GM21786 (cell line): ENCODE data around the gene PCSK9.

Experiments used
- ATAC-seq: cut with Tn5 transposase; IDR thresholded peaks from one replicate; pipeline ENCODE4 v1.9.1; 2021; ENCODE audit not compliant: unreplicated experiment

Gene PCSK9

GRCh38 chr1:55039342-55040082 is at the start of gene PCSK9:
TSS of gene PCSK9 (plus strand) at chr1:55039548. CDS start at chr1:55039838, 290 bp downstream.
- no peak for ATAC-seq

DNA sequence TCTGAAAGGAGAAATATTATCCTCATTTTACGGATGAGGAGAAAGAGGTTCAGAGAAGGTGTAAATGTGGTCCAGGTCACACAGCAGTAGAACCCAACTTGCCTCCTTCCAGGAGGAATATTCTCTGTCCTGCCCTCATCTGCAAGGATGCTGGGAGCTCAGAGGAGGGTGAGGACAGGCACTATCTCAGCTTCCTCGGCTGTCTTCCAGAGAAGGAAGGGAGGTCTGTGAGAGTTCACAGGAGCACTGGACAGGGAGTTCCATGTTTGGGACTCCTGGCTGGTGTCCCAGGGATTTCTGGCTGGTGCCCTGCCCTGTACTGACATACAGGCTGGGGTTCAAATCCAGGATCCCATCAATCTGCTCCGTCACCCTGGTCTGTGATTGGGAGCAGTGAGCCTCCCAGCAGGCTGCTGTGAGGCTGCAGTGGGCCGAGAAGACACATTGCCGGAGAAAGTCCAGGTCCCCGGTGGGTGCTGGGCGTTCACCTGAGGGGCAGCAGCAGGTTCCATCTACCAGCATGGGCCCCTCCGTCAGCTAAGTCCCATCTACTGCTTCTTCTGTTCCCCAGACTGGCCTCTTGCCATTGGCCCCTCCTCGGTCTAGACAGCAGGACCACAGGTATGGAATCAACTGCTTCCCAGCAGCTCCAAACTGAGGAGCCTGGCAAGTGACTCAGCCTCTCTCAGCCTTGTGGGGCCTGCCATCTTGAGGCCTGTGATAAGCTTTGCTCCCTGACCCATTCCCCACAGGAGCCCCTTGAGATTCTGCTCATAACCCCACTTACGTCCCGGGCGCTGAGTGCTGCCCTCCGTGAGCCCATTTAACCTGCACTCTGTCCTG is 49.2 kb upstream of the PCSK9 start:
- no peak for ATAC-seq

- no peak for ATAC-seq
Observed at GRCh38 chr1:54990916-54991315, 48.4 kb upstream of the PCSK9 start.

- no peak for ATAC-seq
Observed at GRCh38 chr1:54991939-54992338, 47.4 kb upstream of the PCSK9 start.

- ATAC-seq: no peak
Observed at GRCh38 chr1:54993140-54993539, 46.2 kb upstream of the PCSK9 start.

DNA sequence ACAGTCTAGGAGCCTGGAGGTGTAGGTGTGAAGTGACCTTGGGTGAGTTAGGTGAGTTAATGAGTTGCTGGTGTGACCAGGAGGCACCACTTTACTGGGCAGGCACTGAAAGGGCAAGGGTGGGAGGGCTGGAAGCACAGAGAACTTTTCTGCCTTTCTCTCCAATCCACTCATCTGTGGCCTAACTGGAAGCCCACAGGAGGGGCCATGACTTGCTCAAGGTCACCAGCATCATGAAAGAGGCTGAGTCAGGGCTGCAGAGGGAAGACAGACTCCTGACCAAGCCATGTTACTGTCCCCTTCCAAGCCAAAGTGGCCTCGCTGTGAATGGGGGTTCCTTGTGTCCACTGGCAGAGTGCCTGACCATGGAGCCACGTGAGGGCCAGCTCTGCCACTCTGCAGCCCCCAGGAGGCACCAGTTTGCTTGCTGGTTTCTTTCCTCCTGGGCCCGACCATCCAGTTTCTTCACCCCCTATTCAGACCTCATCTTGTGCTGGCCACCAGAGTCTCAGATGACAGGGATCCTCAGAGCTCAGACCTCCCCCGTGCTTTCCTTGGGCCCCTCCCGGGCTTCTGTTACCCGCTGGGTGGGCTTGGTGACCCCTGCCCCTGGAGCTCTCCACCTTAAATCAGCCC is 44.9 kb upstream of the PCSK9 start:
- ATAC-seq: no peak

GRCh38 chr1:54995013-54995760 is 44.2 kb upstream of the PCSK9 start:
- no peak for ATAC-seq

DNA sequence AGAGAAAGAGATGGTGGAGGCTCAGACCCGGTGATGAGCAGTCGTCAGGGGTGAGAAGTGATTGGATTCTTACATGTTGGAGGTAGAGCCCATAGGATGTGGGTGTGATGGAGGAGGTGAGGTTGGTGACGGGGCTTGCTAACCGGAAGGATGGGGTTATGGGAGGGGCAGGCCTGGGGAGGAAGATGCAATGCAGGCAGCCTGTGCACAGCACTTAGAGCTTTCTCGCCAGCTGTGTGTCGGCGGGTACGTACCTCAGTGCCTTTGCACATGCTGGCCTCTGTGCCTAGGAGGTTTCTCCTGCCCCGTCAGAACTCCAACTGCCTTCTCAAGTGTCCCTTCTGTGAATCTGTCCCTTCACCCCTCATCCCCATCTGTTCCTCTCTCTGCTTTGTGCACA is 43.5 kb upstream of the PCSK9 start:
- no peak for ATAC-seq

GRCh38 chr1:54996359-54996868 is 42.9 kb upstream of the PCSK9 start:
- peak; percentile 64 for ATAC-seq

GRCh38 chr1:54996869-54997710 is 42.3 kb upstream of the PCSK9 start:
- no peak for ATAC-seq

GRCh38 chr1:54997711-54997986 is 41.7 kb upstream of the PCSK9 start:
- no peak for ATAC-seq

DNA sequence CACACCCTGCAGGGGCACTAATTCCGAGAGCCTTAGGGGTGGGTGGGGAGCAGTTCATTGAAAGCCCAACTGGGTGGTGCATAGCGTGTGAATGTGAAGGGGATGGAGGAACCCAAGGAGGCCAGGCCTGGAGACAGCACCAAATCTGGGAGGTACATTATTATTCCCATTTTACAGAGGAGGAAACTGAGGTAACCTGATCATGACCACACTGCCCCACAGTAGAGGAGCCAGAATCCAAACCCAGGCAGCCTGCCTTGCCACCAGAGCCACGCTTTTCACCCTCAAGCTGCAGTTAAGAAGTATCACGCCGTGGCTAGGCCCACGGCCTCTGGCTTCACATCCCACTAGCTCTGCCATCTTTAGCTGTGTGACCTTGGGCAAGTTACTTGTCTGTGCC is 41.2 kb upstream of the PCSK9 start:
- no peak for ATAC-seq

DNA sequence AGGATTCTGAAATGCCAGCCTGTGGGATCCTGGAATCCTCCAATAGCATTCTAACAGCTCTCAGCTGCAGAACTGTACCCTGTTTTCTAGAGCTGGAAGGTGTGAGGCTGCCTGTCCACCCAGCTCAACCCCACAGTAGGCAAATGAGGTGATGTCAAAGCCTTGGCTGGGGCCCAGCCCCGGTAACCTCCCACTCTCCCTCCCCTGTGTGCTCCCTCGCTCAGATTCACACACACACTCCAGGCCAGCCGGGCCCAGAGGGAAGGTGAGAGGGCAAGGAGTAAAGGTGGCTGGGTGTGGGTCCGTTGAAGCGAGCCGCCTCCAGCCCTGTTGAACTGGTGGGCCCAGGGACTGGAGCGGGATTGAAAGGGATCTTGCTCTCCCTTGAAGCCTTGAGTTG is 40.7 kb upstream of the PCSK9 start, which contains the start of gene BSND:
TSS of gene BSND (plus strand) at position 257 of the 400 bp plus-strand sequence. CDS start 254 bp downstream, outside the sequence.
- no peak for ATAC-seq

DNA sequence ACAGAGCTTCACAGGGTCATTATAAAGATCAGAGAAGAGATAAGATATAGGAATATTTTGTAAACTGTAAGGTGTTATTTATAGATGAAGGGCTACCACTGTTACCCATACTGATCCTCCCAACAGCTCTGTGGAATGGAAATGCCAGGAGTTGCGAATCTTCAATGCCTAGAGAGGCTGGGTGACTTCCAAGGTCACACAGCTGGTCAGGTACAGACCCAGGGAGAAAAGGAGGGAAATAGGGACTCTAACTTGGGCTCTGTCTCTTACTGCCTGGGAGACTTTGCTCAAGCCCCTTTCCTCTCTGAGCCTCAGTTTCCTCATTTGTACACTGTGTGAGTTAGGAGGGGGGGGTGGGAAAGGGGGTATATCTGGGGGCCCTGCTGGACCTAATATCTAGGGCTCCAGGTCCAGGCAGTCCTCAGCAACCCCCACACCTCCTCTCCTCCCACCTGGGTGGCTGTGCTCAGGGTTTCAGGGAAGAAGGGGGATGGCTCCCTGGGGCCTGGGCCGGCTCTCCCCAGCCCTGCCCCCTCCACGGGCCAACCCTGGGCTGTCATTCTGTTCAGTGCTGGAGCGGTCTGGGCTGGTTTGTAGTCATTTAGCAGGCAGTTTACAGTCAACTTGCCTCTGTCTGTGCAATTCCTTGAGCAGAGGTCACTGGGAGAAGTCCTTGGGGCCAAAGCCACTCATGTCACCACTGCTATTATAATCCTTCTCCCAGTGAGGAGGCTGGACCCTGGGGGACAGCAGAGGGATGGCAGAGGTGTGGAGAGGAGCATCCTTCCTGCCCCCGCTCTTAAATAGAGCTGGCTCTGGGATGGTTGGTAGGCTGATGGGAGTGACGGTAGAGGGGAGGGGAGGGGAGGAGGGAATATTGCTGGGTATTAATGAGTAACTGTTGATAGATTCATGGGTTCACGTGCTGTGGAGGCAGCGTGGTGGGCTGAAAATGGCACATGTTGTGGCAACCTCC is 39.0 kb upstream of the PCSK9 start:
- ATAC-seq: no peak

GRCh38 chr1:55001311-55001710 is 38.0 kb upstream of the PCSK9 start:
- ATAC-seq: no peak

DNA sequence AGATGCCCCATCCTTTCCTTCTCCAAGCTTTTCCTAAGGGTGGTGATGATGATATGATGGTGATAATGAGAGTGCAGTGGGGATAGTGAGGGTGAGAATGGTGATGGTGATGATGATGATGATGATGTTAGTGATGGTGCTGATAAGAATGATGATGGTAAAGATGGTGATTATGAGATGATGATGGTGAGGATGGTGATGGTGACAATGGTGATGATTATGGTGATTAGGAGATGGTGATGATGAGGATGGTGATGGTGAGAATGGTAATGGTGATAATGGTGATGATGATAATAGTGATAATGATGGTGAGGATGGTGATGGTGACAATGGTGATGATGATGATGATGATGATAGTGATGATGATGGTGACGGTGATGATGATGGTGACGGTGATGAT is 36.7 kb upstream of the PCSK9 start:
- ATAC-seq: no peak

- ATAC-seq: no peak
Observed at GRCh38 chr1:55005351-55006140, 33.8 kb upstream of the PCSK9 start.

DNA sequence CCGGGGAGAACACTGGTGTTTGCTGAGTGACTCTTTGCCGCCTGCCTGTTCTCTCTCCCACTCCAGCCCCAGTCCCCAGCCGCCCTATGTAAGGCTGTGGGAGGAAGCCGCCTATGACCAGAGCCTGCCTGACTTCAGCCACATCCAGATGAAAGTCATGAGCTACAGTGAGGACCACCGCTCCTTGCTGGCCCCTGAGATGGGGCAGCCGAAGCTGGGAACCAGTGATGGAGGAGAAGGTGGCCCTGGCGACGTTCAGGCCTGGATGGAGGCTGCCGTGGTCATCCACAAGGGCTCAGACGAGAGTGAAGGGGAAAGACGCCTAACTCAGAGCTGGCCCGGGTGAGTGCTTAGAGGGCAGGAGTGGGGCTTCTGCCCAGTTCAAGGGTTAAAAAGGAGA is 32.4 kb upstream of the PCSK9 start:
- ATAC-seq: no peak
